Measurements from ENCODE around the gene ITIH3. TPM values are rescaled to one million over a fixed set of nuclear protein-coding genes. Genes with fewer than 3 reads are reported as not detected.

ITIH3 gene
- total RNA-seq, 1 donor from 2014 or later: not detected

GRCh38 chr3:52798978-52799476 is 4.4 kb downstream of the ITIH3 start:
- DNase-seq: peak; percentile 49
- H3K4me1 Mint-ChIP-seq (ENCODE audit: low read depth, unreplicated experiment): peaks cover 2% of the 10 kb centered on the region
- no peak overlapping the region for H3K27ac Mint-ChIP-seq (ENCODE audit: unreplicated experiment)
- peak; percentile 60 for TF ChIP-seq CTCF (IDR thresholded peaks at IDR 0.05; ENCODE audit: partially characterized antibody, unreplicated experiment)
- peaks cover 3% of the 10 kb centered on the region for H3K27me3 Mint-ChIP-seq (ENCODE audit: unreplicated experiment)
- H3K36me3 Mint-ChIP-seq (ENCODE audit: unreplicated experiment): no peaks in the 10 kb centered on the region
- peaks cover 4% of the 10 kb centered on the region for H3K9me3 Mint-ChIP-seq (ENCODE audit: unreplicated experiment)
- H3K4me3 Mint-ChIP-seq (ENCODE audit: unreplicated experiment): no peak overlapping the region

GRCh38 chr3:52800079-52800478 is 5.5 kb downstream of the ITIH3 start:
- H3K36me3 Mint-ChIP-seq (ENCODE audit: unreplicated experiment): no peaks in the 10 kb centered on the region
- no peak overlapping the region for H3K4me3 Mint-ChIP-seq (ENCODE audit: unreplicated experiment)
- peaks cover 4% of the 10 kb centered on the region for H3K27me3 Mint-ChIP-seq (ENCODE audit: unreplicated experiment)
- no peak for TF ChIP-seq CTCF (IDR thresholded peaks at IDR 0.05; ENCODE audit: partially characterized antibody, unreplicated experiment)
- peaks cover 4% of the 10 kb centered on the region for H3K9me3 Mint-ChIP-seq (ENCODE audit: unreplicated experiment)
- DNase-seq: no peak
- no peaks in the 10 kb centered on the region for H3K4me1 Mint-ChIP-seq (ENCODE audit: low read depth, unreplicated experiment)
- no peak overlapping the region for H3K27ac Mint-ChIP-seq (ENCODE audit: unreplicated experiment)

GRCh38 chr3:52801839-52802238 is 7.2 kb downstream of the ITIH3 start:
- H3K27me3 Mint-ChIP-seq (ENCODE audit: unreplicated experiment): peaks cover 7% of the 10 kb centered on the region

GRCh38 chr3:52805270-52806039 is 10.9 kb downstream of the ITIH3 start:
- Mint-ChIP-seq H3K27ac (ENCODE audit: unreplicated experiment) (no peak overlapping the region), H3K9me3 (ENCODE audit: unreplicated experiment) (no peaks in the 10 kb centered on the region), H3K36me3 (ENCODE audit: unreplicated experiment) (no peaks in the 10 kb centered on the region), H3K4me3 (ENCODE audit: unreplicated experiment) (no peak overlapping the region), H3K27me3 (ENCODE audit: unreplicated experiment) (peaks cover 3% of the 10 kb centered on the region), H3K4me1 (ENCODE audit: low read depth, unreplicated experiment) (peaks cover 1% of the 10 kb centered on the region)
- TF ChIP-seq CTCF (IDR thresholded peaks at IDR 0.05; ENCODE audit: partially characterized antibody, unreplicated experiment): no peak
- DNase-seq: peak; percentile 48

More at GRCh38 chr3:52801839-52802238, 7.2 kb downstream of the ITIH3 start:
- peaks cover 2% of the 10 kb centered on the region for H3K9me3 Mint-ChIP-seq (ENCODE audit: unreplicated experiment)
- no peak for DNase-seq
- no peak overlapping the region for H3K27ac Mint-ChIP-seq (ENCODE audit: unreplicated experiment)
- H3K4me3 Mint-ChIP-seq (ENCODE audit: unreplicated experiment): no peak overlapping the region
- H3K36me3 Mint-ChIP-seq (ENCODE audit: unreplicated experiment): no peaks in the 10 kb centered on the region
- TF ChIP-seq CTCF (IDR thresholded peaks at IDR 0.05; ENCODE audit: partially characterized antibody, unreplicated experiment): no peak
- H3K4me1 Mint-ChIP-seq (ENCODE audit: low read depth, unreplicated experiment): peaks cover 1% of the 10 kb centered on the region

GRCh38 chr3:52809149-52809548 is 14.6 kb downstream of the ITIH3 start:
- peaks cover 1% of the 10 kb centered on the region for H3K9me3 Mint-ChIP-seq (ENCODE audit: unreplicated experiment)
- no peaks in the 10 kb centered on the region for H3K36me3 Mint-ChIP-seq (ENCODE audit: unreplicated experiment)
- DNase-seq: no peak
- peaks cover 3% of the 10 kb centered on the region for H3K27me3 Mint-ChIP-seq (ENCODE audit: unreplicated experiment)
- peaks cover 1% of the 10 kb centered on the region for H3K4me1 Mint-ChIP-seq (ENCODE audit: low read depth, unreplicated experiment)
- no peak for TF ChIP-seq CTCF (IDR thresholded peaks at IDR 0.05; ENCODE audit: partially characterized antibody, unreplicated experiment)
- no peak overlapping the region for H3K27ac Mint-ChIP-seq (ENCODE audit: unreplicated experiment)
- H3K4me3 Mint-ChIP-seq (ENCODE audit: unreplicated experiment): no peak overlapping the region

All from glutamatergic neuron (in vitro differentiated cells).